Sigmoid colon (tissue), 3 donors: ENCODE data around the gene GIT2.

Experiments used
- POLR2A ChIP-seq, 2 donors: fragments of 450-650 bp; IDR thresholded peaks; one replicate each; pipeline ENCODE4 v1.6.1; 2016; ENCODE audit warnings: antibody characterized with exemption in 2 of 2, mild to moderate bottlenecking in 2 of 2, moderate library complexity in 2 of 2
- TF ChIP-seq, protein P1 (sequence below), 4 experiments: fragments of 450-650 bp in 3 of 4; fragments of 200-600 bp in 1 of 4; IDR thresholded peaks; one replicate each; pipeline ENCODE4 v1.5.1; 2016 to 2019; ENCODE audit warnings: antibody characterized with exemption in 4 of 4, mild to moderate bottlenecking in 3 of 4, moderate library complexity in 2 of 4

DNA sequence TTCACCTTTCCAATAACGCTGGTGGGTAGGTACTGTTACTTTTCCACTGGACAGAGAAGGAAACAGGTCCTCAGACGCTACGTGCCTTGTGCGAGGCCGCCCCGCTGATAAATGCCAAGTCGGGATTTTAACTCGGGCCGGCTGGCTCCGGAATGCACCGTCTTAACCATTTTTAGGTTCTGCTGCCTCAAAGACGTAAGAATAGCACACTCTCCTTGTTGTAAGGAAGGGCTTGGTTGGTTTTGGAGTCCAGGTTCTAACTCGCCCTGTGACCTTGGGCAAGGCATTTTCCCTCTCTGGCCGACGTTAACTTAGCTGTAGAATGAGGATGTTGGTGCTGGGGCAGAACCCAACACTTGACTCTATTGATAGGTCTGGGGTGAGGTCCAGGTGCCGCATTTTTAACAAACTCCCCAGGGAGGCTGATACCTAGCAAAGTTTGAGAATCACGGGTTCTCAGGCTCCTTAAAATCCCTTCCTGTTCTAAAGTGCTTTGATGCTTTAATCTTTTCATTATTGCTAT, 3.9 kb upstream of the GIT2 start:
- TF ChIP-seq, protein P1, sequence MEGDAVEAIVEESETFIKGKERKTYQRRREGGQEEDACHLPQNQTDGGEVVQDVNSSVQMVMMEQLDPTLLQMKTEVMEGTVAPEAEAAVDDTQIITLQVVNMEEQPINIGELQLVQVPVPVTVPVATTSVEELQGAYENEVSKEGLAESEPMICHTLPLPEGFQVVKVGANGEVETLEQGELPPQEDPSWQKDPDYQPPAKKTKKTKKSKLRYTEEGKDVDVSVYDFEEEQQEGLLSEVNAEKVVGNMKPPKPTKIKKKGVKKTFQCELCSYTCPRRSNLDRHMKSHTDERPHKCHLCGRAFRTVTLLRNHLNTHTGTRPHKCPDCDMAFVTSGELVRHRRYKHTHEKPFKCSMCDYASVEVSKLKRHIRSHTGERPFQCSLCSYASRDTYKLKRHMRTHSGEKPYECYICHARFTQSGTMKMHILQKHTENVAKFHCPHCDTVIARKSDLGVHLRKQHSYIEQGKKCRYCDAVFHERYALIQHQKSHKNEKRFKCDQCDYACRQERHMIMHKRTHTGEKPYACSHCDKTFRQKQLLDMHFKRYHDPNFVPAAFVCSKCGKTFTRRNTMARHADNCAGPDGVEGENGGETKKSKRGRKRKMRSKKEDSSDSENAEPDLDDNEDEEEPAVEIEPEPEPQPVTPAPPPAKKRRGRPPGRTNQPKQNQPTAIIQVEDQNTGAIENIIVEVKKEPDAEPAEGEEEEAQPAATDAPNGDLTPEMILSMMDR (IDR thresholded peaks at IDR 0.05), result no peak
- TF ChIP-seq POLR2A (IDR thresholded peaks at IDR 0.05), result no peak
